HG02759 (cell line): ENCODE results near the gene UBE2L3.
"Not testable (repeated sequence)": the region's sequence is repeated elsewhere in the genome, so short reads cannot be mapped to it uniquely, and the experiment has no call there.

Experiments used
- ATAC-seq: cut with Tn5 transposase; IDR thresholded peaks from one replicate; pipeline ENCODE4 v1.9.1; 2021; ENCODE audit warnings: mild to moderate bottlenecking, moderate library complexity; ENCODE audit not compliant: unreplicated experiment

UBE2L3 gene

DNA sequence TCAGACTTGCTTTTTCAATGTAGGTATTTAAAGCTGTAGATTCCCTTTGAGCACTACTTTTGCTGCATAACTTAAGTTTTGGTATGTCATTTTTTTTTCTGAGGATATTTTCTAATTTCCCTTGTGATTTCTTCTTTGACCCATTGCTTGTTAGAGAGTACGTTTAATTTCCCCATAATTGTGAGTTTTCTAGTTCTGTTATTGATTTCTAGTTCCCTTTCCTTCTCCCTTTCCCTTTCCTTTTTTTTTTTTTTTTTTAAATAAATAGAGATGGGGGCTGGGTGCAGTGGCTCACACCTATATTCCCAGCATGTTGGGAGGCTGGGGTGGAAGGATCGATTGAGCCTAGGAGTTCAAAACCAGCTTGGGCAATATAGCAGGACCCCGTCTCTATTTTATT is 30.8 kb downstream of the UBE2L3 start:
- ATAC-seq, result no peak

- ATAC-seq, result no peak
Observed at GRCh38 chr22:21599053-21599893, 31.8 kb downstream of the UBE2L3 start.

DNA sequence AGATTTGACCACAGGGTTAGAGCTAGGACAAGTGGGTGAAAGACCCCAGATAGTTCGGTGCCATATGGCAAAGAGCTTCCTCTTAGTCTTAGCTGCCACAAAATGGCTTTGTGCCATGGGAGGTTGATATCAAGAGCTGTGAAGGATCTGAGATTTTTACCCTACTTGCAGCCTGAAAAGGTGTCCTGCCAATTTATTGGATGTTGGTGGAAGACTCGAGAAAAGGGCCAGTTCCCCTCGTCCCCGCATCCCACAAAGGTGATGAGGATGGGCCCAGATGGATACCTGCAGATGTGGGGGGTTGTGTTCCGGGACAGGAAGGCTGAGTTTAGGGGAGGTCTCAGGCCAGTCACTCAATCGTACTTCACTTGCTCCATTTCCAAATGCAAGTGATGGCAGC is 35.1 kb downstream of the UBE2L3 start:
- ATAC-seq, result no peak

- no peak for ATAC-seq
Observed at GRCh38 chr22:21603973-21604372, 36.5 kb downstream of the UBE2L3 start.

GRCh38 chr22:21605887-21606564 is 38.5 kb downstream of the UBE2L3 start:
- no peak for ATAC-seq

DNA sequence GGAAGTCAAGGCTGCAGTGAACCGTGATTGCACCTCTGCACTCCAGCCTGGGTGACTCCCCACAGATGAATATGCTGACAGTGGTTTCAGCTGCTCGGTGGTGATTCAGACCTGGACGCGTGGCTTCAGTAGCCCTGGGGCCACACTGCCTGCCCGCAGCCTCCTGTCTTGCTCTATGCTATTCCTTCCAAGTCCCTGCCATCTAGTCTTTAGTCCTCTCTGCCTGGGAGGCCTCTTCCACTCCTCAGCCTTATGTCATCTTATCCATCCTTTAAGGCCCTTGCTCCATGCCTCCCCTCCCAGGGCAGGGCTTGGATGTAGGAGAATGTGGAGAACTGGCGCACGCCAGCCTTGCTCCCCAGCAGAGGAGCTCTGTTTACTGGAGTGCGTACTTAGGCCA is 39.3 kb downstream of the UBE2L3 start:
- ATAC-seq, result no peak

- ATAC-seq, result not testable (repeated sequence)
Observed at GRCh38 chr22:21609556-21610157, 42.1 kb downstream of the UBE2L3 start.

DNA sequence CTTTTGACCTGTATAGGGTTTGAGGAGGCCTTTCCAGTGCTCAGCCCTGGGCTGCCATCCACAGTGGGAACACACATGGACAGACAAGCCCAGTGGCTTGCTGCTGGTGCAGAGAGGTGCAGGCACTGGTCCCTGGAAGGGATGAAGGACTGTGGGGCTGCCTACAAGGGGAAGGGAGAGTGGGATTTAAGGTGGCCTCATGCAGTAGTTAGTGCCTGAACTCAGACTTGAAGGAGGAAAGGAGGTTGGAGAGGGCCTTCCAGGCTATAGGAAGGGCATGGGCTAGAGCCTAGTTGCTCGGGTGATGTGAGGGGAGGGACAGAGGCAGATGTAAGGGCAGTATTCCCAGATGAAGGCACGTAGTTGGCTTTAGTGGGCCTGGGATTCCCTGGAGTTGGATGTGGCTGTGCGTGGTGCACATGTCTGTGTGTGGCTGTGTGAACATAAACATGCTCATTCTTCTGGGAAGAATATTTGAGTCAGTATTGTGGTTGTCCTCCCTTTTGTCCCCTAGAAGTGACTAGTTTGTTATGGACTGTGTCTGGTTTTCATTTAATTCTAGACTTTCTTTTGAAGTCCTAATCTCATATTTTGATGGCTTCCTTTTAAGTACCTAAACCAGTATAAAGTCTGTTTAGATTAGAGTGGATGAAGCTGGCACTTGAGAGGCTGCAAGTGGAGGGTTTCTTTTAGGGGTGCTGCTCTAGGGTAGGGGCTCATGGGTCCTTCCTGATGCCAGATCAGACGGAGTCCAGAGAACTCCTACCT is 43.9 kb downstream of the UBE2L3 start:
- no peak for ATAC-seq

DNA sequence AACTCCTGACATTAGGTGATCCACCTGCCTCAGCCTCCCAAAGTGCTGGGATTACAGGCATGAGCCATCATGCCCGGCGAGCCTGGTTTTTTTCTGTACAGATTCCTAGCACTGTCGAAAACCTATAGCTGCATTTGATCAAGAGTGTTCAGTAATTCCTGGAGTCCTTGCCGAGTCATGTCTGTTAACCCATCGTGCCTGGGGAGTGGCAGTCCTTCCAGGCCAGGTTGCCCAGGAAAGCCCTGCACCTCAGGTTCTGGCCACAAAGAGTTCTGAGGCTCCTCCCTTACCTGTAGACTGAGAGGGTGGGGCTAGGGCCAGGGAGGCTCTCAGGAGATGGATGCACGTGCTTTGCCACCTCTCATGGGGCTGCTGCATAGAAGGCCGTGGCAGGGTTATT is 45.3 kb downstream of the UBE2L3 start:
- ATAC-seq, result no peak

DNA sequence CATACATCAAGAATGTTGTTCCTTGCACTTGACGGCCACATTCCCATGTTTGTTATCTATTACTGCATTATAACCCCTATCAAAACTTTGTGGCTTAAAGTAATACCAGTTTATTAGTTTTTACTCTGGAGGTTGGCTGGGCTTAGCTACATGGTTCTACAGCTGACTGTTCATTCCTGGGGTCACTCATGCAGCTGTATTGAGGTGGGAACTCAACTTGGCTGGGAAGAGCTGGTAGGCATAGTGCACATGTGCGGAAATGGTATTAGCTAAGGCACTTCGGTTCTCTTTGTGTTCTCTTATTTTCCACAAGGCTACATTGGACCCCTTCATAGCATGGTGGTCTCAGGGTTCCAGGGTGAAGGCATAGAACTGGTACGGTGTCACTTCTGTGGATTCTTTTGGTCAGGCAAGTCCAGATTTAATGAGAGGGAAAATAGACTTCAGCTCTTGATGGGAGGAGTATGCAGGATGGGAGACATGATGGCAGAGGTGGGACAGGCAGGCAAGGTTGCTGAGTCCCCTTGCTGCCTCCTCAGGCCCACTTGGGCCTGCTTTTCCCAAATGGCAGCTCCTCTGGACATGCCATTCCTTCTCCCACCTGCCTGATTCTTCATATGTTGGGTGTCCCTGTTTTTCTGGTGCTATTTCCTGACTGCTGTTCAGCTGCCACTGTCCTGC is 46.2 kb downstream of the UBE2L3 start:
- no peak for ATAC-seq

DNA sequence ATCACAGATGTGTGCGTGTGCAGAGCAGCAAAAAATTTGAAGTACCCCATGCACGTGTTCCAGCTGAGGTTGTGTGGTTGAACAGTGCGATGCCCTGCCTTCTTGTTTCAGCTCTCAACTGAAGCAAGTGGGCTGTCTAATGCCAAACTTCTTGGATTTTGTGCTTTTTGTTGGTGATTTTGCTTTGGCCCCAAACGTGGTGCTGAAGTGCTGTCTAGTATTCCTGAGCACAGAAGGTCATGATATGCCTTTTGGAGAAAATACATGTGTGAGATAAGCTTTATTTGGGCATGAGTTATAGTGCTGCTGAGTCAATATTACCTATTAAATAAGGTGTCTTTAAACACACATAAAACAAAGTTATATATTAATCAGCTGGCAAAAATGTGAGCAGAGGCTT is 48.2 kb downstream of the UBE2L3 start:
- ATAC-seq, result no peak

- not testable (repeated sequence) for ATAC-seq
Observed at GRCh38 chr22:21617337-21617736, 49.8 kb downstream of the UBE2L3 start.

- ATAC-seq, result no peak
Observed at GRCh38 chr22:21621025-21621424, 53.5 kb downstream of the UBE2L3 start.

- ATAC-seq, result no peak
Observed at GRCh38 chr22:21622011-21622918, 54.8 kb downstream of the UBE2L3 start.

DNA sequence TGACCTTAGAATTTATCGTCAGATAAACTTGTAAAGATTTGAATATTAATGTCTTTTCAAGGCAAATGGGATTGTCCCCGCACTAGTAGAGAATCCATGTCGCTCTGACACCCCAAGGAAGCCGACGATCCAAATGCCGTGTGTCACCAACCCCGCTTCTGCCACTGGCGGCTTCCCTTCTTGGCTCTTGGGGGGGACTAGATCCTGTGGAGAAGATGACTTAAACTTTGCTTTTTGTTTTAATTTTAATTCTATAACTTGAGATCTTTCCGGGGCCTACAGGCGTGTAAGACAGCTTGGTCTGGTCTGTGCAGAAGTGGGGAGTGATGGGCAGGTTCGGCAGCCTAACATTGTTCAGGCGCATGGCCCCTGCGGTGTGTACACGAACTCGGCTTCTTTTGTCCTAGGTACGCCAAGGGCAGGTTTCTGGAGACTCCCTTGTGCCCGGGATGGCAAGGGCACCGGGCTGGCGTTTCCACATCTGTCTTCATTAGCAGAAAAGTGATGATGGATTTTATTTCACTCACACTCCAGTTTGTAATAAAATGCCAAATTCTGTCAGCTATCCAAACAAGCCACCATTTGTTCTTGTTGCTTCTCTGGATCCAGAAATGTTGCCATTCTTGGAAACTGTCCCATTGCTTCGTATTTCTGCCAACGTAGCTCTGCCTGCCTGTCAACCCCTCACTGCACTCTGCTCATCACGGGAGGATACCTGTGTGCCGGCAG is 55.6 kb downstream of the UBE2L3 start:
- ATAC-seq, result no peak

- ATAC-seq, result no peak
Observed at GRCh38 chr22:21623648-21623970, 56.1 kb downstream of the UBE2L3 start.

- no peak for ATAC-seq
Observed at GRCh38 chr22:21624120-21624879, 56.8 kb downstream of the UBE2L3 start.
